LNCaP clone FGC (cell line): ENCODE results near the gene LHX8.

Source experiments
- DNase-seq: peaks from one replicate; pipeline ENCODE4 v3.0.0-alpha.2; 2011; ENCODE audit warnings: low read depth
- H3K4me3 ChIP-seq: 2 replicates; pipeline ENCODE4 v1.5.1; 2011; ENCODE audit warnings: mild to moderate bottlenecking, low read depth, low read length, control low read depth
- TF ChIP-seq, protein P1 (sequence below): IDR thresholded peaks from 2 replicates; pipeline ENCODE4 v1.5.1; 2012; ENCODE audit warnings: mild to moderate bottlenecking; ENCODE audit not compliant: control insufficient read depth, insufficient read depth; ENCODE audit errors: extremely low read depth

Gene LHX8

GRCh38 chr1:75115654-75116053 lies 18.5 kb upstream of the LHX8 start:
- TF ChIP-seq, protein P1, sequence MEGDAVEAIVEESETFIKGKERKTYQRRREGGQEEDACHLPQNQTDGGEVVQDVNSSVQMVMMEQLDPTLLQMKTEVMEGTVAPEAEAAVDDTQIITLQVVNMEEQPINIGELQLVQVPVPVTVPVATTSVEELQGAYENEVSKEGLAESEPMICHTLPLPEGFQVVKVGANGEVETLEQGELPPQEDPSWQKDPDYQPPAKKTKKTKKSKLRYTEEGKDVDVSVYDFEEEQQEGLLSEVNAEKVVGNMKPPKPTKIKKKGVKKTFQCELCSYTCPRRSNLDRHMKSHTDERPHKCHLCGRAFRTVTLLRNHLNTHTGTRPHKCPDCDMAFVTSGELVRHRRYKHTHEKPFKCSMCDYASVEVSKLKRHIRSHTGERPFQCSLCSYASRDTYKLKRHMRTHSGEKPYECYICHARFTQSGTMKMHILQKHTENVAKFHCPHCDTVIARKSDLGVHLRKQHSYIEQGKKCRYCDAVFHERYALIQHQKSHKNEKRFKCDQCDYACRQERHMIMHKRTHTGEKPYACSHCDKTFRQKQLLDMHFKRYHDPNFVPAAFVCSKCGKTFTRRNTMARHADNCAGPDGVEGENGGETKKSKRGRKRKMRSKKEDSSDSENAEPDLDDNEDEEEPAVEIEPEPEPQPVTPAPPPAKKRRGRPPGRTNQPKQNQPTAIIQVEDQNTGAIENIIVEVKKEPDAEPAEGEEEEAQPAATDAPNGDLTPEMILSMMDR = no peak
- no peak for DNase-seq

GRCh38 chr1:75123756-75124155 lies 10.4 kb upstream of the LHX8 start:
- H3K4me3 ChIP-seq = no peak overlapping the region
- TF ChIP-seq, protein P1 = no peak
- DNase-seq = no peak

More at GRCh38 chr1:75115654-75116053, 18.5 kb upstream of the LHX8 start:
- no peak overlapping the region for H3K4me3 ChIP-seq

- TF ChIP-seq, protein P1 = no peak
- H3K4me3 ChIP-seq = no peak overlapping the region
- no peak for DNase-seq
These were observed 9.7 kb upstream of the LHX8 start for GRCh38 chr1:75124510-75124909.

DNA sequence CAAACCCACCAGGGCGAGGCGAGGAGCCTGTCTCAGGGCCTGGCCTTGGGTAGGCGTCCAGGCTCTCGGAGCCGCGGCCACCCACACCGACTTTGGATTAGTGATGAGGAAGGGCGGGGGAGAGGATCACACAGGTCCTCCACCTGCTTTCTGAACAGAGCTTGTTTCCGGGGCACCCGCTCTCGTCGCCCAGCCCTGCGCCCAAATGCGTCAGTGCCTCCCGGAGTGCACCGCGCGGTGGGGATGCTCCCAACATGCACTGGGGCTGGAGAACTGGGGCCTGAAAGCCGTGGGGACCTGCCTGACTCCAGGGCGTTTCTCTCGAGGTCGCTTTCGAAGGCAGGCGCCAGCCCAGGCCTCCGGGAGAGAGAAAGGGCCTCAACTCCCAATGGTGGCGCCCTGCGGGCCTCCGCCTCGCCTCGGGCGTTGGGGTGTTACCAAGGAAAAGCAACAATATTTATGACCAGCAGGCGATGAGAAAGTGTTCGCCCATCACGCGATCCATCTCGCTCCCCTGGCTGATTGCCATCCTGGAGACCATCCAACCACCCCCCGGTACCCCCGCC lies 8.9 kb upstream of the LHX8 start:
- TF ChIP-seq, protein P1 = no peak
- no peak overlapping the region for H3K4me3 ChIP-seq
- DNase-seq = no peak

DNA sequence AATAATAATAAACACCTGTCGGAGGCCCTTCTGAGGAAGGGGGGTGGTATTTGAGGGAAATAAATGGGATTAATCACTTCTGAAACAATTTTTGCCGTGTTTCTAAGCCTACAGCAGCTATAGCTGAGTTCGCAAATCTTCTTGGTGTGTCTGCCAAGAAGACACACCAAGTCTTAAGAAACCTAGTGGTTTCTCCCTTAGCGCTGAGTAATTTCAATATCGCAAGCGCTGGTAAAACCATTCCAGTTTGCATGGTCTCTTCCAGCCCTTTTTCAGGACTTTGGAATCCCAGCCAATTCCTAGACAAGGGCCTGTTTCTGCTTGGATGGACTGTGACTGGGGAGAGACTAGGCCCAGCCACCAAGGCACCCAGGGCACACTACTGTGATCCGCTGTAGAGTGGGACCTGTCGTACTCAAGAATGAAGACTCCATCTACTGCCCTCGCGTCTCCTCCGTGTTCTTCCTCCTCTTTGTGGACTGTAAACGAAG lies 7.5 kb upstream of the LHX8 start:
- no peak for DNase-seq
- H3K4me3 ChIP-seq = no peak overlapping the region
- TF ChIP-seq, protein P1 = no peak

DNA sequence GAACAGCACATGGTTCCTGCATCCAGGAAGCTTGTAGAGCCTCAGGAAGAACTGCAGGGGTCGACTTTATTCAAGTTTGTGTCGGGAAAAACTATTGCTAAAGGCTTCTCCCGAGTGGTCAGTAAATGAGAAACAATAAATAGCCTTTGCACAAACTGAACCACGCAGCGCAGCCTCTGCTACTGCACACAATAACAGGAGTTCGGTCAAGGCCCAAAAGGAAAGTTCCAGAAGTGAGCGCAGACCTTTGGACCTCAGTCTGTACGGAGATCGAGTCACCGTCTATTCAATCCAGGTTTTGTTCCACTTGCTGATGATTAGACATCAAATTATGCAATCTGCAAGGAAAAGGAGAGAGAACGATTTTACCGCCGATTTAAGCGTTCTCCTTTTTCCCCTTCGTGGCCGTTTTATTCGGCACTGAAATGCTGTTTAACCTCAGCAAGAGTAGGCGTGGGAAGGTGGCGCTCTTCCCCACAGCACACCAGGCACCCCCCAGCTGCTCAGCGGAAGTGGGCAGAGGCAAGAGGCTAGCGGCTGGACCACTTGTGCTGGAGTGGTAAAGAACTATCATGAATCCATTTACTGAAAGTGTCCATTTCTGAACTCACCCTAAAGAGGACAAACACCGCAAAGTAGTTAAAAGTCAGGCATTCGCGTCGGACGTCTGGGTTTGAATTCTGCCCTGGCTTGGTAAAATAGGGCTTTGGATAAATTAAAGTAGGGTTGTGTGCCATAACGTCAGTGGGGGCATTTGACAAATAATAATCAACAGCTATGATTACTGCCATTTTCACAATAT lies 6.1 kb upstream of the LHX8 start:
- TF ChIP-seq, protein P1 = no peak
- DNase-seq = no peak
- no peak overlapping the region for H3K4me3 ChIP-seq
